CD4-positive, alpha-beta T cell treated with Interleukin-12 subunit alpha and Interleukin-12 subunit beta, for 1 hour (primary cell): ENCODE data around the gene LRRC4B.
"Not testable (repeated sequence)": the region's sequence is repeated elsewhere in the genome, so short reads cannot be mapped to it uniquely, and the experiment has no call there.

Experiments used
- DNase-seq: peaks from one replicate; pipeline ENCODE4 v3.0.0-alpha.2; 2020

LRRC4B gene

DNA sequence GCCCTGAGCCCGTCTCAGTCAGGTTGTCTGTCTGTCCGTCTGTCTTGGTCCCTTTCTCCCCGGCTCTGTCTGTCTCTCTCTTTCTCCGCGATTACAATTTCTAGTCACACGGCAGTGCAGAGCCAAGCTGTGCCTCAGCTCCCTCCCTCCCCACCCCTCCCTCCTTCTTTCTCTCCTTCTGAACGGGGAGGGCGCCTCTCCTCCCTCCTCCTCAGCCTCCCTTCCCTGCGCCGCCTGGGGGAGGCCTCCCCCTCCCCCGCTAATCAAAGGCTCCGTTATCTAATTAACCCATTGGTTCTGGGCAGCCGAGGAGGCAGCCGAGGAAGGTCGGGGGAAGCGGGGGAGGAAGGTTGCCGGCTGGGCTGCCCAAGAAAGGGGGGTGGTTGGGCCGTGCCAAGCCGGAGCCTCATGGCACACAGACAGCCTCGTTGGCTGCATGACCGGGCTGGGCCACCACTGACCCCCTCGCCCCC, 16.5 kb downstream of the LRRC4B start:
- no peak for DNase-seq

DNA sequence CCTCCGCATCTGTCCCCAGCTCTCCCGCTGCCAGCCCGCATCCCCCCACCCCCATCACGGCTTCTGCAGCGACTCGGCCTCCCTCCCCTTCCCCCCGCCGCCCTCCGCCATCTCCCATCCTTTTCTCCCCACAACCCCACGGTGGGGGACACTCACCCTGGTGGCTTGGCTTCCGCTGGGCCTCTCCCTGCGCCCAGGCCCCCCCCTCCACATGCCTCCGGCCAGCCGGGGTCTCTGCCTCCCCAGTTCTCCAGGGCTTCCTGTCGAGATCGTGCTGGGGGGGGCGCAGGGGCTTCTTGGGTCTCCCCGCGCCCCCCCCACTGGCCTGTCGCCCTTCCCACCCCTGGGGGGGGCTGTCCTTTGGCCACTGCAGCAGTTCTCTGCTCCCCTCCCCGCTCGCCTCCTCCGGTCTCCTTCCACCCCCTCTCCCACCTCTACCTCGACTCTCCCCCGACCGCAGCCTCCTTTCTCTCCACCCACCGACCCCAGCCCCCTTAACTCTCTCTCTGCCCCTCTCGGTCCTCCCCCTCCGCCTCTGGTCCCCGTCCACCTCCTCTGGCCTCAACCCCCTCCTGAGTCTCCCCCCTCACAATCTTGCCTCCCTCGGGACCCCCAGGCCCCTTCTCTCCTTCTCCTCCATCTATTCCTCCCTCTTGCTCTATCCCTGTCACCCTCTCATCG, 17.1 kb downstream of the LRRC4B start:
- DNase-seq = no peak

DNA sequence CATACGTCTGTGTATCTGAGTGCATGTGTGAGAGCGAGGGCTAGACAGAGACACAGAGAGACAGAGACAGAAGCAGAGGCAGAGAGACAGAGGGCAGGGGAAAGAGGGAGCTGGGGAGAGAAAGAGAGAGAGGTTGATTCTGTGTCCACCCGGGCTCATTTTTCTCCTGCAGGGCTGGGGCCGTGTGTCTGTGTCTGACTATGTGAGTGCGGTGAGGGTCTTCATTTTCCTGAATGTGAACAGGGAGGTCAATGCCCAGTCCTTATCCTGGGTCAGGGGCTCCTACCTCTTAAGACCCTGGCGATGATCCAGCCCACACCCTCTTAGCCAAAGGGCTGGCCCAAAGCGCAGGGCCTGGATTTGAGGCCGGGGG, 17.7 kb downstream of the LRRC4B start:
- DNase-seq = no peak

DNA sequence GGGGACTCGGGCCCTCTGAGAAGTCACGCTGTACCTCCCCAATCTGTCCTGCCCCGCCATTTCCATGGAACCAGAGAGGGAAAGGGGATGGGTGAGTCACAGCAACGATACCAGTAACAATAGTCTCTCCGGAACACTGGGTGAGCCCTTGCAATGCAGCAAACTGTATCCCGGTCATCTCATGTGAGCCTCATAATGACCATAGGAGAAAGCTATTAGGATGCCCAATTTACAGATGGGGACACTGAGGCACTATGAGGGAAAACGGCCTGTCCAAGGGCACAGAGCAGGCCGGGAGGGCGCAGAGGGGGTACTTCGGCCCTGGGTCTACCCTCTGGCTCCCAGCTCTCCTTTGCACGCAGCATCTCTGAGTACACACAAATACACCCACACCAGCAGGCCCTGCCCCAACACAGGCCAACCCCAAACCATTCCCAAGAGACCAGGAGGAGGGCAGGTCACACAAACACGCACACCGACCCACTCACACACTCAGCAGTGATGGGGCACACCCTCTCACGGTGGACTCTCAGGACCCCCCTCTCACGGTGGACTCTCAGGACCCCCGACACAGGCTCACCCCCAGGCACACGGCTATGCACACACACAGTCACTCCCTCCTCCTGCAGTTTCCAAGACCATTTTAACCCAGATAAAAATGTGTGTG, 18.2 kb downstream of the LRRC4B start:
- DNase-seq = no peak

DNA sequence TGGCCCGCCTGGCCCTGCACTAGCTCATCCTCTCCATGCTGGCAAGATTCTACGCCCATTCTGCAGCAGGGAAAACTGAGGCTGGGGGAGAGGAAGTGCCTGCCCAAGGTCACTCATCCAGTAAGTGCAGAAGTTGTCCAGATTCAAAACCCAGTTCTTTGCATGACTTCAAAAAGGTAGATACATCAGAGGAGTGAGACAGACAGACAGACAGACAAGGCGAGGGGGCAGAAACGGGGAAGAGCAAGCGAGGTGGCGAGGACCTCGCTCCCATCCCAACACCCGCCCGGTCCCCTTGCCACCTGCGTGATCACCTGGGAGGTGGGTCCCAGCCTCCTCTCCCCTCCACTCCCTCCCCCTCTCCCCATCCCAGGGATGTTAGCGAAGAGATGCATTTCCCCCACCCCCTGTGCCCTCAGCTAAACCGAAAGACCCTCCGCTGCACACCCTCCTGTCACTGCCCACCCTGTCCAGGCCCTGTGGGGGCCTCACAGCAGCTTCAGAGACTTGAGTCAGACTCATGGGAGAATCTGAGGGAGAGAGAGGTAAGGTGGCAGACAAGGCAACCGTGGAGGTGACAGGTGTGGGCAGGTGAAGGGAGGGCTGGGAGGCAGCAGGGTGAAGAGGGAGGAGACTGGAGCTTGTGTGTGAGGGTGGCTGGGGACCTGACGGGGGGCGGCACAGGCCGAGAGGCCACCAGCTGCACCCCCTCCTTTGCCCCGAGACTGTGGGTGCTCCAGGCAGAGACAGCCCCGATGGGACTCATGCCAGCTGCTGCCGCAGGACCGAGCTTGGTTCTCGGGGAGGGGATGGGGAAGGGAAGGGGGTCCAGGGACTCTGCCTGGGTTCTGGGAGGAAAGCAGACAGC, 18.9 kb downstream of the LRRC4B start:
- DNase-seq = no peak

DNA sequence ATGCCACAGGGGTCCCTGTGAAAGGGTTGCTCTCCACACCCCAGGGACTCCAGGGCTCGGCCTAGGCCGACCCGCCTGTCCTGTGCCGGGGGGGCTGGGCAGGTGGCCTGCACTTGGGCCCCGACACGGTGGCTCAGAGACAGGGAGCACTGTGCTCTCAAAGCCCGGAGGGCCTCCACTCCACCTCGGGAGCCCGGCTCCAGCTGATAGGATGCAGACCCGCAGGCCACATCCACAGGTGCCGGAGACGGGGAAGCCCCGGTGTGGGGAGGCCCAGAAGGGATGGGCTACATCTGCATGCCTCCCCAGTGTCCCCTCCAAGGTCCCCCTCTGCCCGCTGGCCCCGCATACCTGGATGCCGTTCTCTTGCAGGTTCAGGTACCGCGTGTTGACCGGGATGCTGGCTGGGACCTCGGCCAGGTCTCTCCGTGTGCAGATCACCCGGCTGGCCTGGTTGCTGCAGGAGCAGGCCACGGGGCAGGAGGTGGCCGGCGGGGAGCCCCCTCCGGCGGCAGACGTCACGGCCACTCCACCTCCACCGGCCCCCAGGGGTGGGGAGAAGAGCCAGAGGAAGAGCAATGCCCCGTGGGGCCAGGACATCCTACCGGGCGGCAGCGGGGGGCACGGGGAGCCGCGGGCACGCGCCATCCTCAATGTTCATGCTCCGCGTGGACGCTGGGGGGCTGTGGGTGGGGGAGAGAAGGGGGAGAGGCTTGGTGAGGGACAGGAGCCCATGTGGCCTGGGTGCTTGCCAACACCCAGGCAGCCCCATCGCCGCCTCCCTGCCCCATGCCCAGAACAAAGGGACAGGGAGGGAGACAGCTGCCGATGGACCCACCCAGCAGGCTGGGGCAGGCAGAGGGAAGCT, 19.8 kb downstream of the LRRC4B start:
- DNase-seq = no peak

DNA sequence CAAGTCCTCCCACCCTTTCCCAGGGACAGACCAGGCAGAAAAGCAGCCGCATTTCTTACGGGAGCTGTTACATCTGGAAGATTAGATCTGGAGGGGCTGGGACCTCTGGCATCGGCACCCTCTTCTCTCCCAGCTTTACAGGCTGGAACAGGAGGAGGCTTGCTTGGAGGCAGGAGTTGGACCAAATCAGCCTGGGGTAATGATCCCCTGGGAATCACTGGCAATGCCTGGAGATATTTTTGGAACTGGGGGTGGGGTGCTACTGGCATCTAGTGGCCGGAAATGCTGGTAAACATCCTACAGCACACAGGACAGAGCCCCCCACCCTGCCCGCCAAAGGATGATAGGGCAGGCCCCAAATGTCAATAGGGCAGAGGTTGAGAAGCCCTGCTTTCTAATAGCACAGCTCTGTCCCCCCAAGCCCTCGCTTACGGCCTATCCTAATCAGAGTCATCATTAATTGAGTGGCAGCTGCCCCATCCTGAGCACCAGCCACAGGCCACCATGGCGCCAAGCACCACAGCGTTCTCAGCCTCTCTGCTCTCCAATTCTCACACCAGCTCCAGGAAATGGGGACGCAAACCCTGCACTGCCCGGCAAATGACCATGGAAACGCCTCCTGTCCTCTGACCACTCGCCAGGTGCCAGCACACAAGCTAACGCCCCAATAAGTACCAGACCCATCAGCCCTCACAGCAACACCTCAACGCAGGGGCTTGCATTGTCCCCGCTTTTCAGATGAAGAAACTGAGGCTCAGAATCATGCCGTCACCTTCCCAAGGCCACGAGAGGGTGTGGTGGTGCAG, 20.6 kb downstream of the LRRC4B start:
- no peak for DNase-seq

DNA sequence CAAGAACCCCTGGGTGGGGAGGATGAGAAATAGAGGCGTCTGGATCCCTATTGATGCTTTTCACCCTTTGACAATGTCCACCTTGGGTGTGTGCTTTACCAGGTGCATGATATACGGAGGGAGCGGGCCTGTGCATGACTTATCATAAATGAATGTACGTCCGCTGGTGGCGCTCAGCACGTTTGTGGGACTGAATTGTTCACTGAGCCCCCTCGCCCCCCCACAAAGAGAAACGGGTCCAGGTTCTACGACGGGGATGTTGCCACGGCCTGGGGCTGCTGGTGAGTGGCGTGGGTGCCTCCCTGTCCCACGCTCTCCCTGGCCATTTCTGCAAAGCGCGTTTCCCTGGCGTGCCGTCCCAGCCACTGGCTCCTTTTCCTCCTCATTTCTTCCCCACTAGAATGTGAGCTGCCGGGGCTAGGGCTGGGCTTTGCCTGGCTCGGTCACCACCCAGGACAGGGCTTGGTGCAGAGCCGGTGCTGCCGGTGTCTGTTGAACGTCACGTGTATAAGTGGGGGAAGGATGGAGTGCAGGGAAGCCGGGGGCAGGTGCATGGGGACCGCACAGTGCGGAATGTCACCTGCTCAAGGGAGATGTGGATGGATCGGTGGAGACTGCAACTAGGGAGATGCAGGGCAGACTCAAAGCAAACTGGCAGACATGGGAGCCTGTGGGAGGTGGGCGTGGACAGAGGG, 21.6 kb downstream of the LRRC4B start:
- no peak for DNase-seq

DNA sequence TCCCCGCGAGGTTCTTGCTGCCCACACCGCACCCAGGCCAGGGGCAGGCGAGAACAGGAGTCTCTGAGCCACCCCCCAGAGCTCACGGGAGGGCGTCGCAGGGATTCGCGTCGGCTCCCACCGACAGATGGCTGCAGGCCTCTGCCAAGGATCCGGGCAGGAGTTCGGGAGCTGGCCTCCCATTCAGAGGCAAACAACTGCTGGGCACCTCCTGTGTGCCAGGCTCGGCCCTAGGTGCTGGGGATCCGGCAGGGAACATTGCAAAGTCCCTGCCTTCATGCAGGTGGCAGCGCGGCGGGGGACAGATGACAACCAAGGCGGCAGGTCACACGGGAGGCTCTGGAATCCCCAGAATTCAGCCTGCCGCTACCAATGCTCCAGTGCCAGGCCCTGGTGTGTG, 25.3 kb downstream of the LRRC4B start:
- no peak for DNase-seq

DNA sequence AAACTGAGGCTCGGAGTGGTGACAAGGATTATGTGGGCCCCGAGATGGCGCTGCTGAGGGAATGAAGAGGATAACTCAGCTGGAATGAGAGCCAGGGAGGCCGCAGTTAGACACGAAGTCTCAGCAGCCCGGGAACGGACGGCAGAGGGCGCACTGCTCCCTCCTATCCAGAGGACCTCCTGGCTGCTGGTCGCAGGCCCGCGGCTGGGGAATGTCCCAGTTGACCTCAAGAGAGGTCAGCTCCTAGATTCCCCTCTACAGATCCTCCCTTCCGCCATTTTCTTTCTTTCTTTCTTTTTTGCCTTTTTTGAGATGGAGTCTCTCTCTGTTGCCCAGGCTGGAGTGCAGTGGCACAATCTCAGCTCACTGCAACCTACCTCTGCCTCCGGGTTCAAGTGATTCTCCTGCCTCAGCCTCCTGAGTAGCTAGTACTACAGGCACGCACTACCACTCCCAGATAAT, 30.4 kb downstream of the LRRC4B start:
- DNase-seq = peak; percentile 49

DNA sequence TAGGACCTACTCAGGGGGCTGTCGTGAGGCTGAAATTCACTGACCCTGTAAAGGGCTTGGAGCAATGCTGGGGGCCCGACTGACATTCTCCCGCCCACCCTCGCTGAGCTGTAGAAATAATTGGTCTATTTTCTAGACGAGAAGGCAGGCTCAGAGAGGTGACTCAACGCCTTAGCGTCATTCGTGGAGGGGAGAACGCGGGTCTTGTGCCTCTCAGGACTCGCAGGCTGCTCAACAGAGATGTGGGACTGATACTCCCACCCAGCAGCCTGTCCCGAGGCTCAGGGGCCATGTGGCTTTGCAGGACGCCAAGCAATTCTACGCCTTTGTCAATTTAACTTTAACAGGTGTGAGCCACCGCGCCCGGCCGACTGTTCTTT, 30.9 kb downstream of the LRRC4B start:
- no peak for DNase-seq

DNA sequence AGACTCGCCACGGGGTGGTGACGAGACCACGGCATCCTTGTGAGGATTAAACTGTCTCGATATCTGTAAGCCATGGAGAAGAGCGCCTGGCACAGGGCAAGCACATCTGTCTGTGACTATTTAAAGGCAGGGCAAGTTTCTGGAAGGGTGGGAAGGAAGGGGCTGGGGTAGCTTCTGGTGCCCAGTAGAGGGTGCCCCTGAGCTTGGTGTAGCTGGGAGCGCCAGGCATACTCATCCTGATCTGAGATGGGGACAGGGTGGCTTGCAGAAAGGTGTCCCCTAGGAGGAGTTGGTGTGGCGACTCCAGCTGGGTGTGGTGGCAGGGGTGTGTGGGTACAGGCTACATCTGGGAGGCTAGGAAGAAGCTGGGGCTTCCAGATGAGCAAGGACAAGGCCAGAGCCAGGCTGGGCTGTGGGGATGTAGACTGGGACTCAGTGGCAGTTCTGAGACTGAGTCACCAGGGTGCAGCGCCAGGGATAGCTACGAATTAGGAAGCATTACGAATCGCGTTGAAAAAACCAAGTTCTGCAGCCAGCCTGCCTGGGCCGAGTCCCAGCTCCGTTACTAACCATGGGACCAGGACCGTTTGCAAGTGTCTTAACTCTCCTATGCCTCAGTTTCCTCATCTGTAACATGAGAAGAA, 31.5 kb downstream of the LRRC4B start:
- no peak for DNase-seq

DNA sequence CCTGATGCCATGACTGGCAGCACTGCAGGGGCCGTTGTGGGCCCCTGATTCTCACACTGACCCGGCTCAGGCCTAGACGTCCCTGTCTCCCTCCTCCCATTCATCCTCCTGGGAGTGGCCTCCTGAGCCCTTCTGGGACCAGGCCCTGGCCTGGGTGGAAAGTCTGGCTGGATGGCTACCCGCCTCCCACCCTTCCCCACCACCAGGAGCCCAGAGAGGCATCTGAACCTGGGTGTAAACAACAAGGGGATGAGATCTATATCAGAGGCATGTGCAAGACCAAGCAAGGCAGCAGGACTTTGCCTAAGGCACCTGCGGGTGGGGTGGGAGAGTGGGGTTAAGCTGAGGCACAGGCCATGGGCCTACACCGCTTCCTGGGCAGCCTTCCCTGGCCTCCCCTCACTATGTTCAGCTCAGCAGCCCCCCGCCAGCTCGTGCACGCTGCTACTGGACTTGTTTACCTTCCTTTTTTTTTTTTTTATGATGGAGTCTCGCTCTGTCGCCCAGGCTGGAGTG, 32.5 kb downstream of the LRRC4B start:
- DNase-seq = no peak

DNA sequence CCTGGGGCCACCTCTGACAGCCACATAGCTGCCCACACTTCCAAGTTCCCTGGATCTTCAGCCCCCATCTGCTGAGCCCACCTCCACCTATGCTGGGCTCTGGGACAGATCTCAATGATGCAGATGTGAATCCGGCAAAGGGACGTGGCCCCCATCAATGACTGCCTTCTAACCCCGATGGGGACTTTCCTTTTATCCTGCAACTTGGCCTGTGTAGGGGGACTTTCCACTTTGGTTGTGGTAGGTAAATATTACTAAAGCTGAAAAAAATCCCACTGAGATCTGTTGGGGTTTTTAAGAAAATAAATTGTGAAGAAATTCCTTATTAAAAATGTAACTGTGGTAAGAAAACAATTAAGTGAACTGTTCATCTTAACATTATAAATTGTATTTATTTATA, 33.8 kb downstream of the LRRC4B start:
- no peak for DNase-seq

DNA sequence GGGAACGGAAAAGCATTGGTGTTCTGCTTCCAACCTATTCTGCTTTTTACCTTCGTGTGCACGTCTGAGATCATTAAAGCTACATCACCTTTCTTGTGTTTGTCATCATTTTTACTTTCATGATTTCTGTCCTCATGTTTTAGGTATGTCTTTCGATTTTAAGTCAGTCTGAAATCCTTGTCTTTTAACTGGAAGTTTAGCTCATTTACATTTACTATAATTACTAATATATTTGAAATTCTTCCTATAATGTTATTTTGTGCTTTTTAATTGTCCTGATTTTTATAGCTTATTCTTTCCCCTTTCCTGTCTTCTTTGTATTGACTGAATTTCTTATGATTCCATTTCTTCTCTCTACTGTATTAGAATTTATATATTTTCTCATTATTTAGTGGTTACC, 35.3 kb downstream of the LRRC4B start:
- no peak for DNase-seq

DNA sequence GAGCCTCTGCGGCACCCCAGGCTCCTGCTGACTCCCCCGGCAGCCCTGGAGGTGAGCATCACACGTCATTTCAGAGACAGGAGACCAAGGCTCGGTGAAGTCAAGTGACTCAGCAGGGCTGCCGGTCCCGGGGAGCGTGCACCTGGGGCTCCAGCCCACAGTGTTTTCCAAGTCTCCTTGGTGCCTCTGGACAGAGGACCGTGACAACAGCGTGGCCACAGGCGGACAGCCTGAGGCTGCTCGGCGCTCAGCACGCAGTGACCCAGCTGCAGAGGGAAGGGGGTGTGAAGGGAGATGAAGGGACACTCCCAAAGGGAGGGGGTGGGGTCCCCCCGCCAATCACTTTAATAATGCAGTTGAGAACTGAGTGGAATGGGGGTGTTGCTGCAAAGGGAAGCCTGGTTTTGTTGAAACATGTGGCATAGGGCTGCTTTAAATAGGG, 37.0 kb downstream of the LRRC4B start:
- no peak for DNase-seq

DNA sequence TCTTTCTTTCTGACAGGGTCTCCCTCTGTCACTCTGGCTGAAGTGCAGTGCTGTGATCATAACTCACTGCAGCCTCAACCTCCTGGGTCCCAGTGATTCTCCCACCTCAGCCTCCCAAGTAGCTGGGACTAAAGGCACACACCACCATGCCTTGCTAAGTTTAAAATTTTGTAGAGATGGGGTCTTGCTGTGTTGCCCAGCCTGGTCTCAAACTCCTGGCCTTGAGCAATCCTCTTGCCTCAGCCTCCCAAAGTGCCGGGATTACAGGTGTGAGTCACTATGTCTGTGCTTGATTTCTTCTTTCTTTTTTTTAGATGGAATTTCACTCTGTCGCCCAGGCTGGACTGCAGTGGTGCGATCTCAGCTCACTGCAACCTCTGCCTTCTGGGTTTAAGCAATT, 40.2 kb downstream of the LRRC4B start:
- DNase-seq = not testable (repeated sequence)

DNA sequence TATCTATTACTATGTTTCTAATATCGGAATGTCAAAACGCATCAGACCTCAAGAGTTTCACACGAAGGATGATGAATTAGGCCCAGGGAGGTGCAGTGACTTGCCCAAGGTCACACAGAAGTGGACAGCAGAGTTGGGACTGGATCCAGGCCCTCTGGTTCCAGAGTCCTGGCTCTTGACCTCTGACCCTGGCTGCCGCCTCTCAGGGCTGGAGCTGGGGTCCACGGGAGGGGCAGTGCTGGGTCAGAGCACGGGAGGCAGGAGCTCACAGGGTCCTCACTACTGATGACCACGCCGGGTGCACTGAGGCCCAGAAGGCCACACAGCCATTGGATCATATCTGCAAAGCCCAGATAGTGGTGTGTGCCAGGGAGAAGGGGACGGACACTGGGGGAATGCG, 45.4 kb downstream of the LRRC4B start:
- DNase-seq = no peak

DNA sequence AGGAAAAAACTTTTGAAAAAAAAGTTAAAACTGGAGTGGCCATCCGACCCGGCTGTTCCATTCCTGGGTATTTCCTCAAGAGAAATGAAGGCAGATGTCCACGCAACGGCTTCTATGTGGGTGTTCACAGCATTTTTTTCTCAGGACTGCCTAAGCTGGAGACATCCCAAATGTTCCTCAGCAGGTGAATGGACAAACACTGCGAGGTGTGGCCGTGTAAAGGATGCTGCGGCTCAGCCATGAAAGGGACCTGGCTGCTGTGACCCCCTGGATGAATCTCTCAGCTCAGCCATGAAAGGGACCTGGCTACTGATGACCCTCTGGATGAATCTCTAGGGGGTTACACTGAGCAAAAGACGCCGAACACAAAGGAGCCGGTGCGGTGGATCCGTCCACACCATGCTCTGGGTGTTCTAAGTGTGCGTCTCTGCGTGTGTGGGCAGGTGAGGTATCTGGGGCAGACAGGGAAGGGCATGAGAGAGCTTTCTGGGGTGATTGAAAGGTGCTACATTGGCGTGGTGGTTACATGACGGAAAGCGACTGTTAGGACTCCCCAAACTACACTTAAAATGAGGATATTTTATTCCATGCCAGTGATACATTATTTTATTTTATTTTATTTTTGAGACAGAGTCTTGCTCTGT, 47.3 kb downstream of the LRRC4B start:
- no peak for DNase-seq

DNA sequence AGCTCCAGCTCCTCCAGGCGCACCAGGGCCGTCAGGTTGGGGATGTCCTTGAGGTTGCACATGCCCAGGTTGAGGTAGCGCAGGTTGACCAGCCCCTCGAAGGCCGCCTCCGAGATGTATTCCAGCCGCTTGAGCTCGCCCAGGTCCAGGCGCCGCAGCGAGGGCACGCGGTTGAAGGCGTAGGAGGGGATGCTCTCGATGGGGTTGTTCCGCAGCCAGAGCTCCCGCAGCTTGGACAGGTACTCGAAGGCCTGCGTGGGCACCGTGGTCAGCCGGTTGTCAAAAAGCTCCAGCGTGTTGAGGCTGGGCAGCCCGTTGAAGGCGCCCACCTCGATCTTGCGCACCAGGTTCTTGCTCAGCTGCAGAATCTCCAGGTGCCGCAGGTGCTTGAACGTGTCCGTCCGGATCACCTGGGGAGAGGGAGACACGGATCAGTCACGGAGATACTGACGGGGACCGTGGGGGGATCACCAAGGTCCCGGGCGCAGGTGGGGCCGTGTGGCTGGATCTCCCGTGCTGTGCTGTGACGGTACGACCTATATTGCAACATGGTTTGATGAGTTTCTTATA, 49.1 kb downstream of the LRRC4B start:
- no peak for DNase-seq
